HepG2 (cell line): ENCODE measurements around the gene EEPD1. TPM values are rescaled to one million over a fixed set of nuclear protein-coding genes. Genes with fewer than 3 reads are reported as not detected.

Source experiments
- ADNP ChIP-seq: sonication (generic); formaldehyde crosslinking; IDR thresholded peaks from 2 replicates; pipeline ENCODE4 v1.4.0; 2020; ENCODE audit warnings: missing genetic modification reagents
- CBX5 ChIP-seq: sonication (generic); formaldehyde crosslinking; IDR thresholded peaks from 2 replicates; pipeline ENCODE4 v1.4.0; 2020; ENCODE audit warnings: missing genetic modification reagents, borderline replicate concordance
- GTF3A ChIP-seq: sonication (generic); formaldehyde crosslinking; conservative IDR thresholded peaks from 2 replicates; pipeline ENCODE4 v1.4.0; 2020; ENCODE audit warnings: mild to moderate bottlenecking, missing genetic modification reagents
- HOXD1 ChIP-seq: sonication (generic); formaldehyde crosslinking; IDR thresholded peaks from 2 replicates; pipeline ENCODE4 v1.5.0; 2020; ENCODE audit warnings: missing genetic modification reagents
- JDP2 ChIP-seq: sonication (generic); formaldehyde crosslinking; IDR thresholded peaks from 2 replicates; pipeline ENCODE4 v1.8.1; 2022; ENCODE audit warnings: missing genetic modification reagents, borderline replicate concordance
- KAT8 ChIP-seq: IDR thresholded peaks from 2 replicates; pipeline ENCODE4 v1.6.1; 2016; ENCODE audit warnings: missing genetic modification reagents, missing compliant biosample characterization
- KDM2A ChIP-seq: sonication (generic); formaldehyde crosslinking; IDR thresholded peaks from 2 replicates; pipeline ENCODE4 v1.4.0; 2020; ENCODE audit warnings: low read depth, missing genetic modification reagents, borderline replicate concordance
- MATR3 ChIP-seq: sonication (generic); formaldehyde crosslinking; IDR thresholded peaks from 2 replicates; pipeline ENCODE4 v1.4.0; 2020; ENCODE audit warnings: missing genetic modification reagents
- PHF8 ChIP-seq: sonication (generic); formaldehyde crosslinking; IDR thresholded peaks from 2 replicates; pipeline ENCODE4 v1.5.0; 2020; ENCODE audit warnings: missing genetic modification reagents
- SAP130 ChIP-seq: IDR thresholded peaks from 2 replicates; pipeline ENCODE4 v1.6.1; 2016; ENCODE audit warnings: low read depth
- TRIM24 ChIP-seq: sonication (generic); formaldehyde crosslinking; IDR thresholded peaks from 2 replicates; pipeline ENCODE4 v1.8.0; 2022; ENCODE audit warnings: mild to moderate bottlenecking, missing genetic modification reagents
- TSC22D2 ChIP-seq: sonication (generic); formaldehyde crosslinking; IDR thresholded peaks from 2 replicates; pipeline ENCODE4 v1.5.1; 2020; ENCODE audit warnings: missing genetic modification reagents, mild to moderate bottlenecking, borderline replicate concordance
- ZKSCAN5 ChIP-seq: sonication (generic); formaldehyde crosslinking; IDR thresholded peaks from 2 replicates; pipeline ENCODE4 v1.5.1; 2020; ENCODE audit warnings: mild to moderate bottlenecking, missing genetic modification reagents
- ZMYM3 ChIP-seq: sonication (generic); formaldehyde crosslinking; IDR thresholded peaks from 2 replicates; pipeline ENCODE4 v1.5.1; 2020; ENCODE audit warnings: mild to moderate bottlenecking, missing genetic modification reagents
- ZNF124 ChIP-seq: sonication (generic); formaldehyde crosslinking; IDR thresholded peaks from 2 replicates; pipeline ENCODE4 v1.4.0; 2020; ENCODE audit warnings: missing genetic modification reagents
- ZNF33A ChIP-seq: sonication (generic); formaldehyde crosslinking; IDR thresholded peaks from 2 replicates; pipeline ENCODE4 v1.5.1; 2020; ENCODE audit warnings: missing genetic modification reagents, mild to moderate bottlenecking, moderate library complexity, borderline replicate concordance
- ZNF512 ChIP-seq: sonication (generic); formaldehyde crosslinking; IDR thresholded peaks from 2 replicates; pipeline ENCODE4 v1.4.0; 2020; ENCODE audit warnings: mild to moderate bottlenecking, missing genetic modification reagents
- ZNF614 ChIP-seq: IDR thresholded peaks from 2 replicates; pipeline ENCODE4 v1.6.1; 2018; ENCODE audit warnings: missing biosample characterization, missing genetic modification reagents, inconsistent platforms, borderline replicate concordance
- ZNF615 ChIP-seq: sonication (generic); formaldehyde crosslinking; IDR thresholded peaks from 2 replicates; pipeline ENCODE4 v1.5.0; 2020; ENCODE audit warnings: mild to moderate bottlenecking, missing genetic modification reagents, borderline replicate concordance
- ZNF781 ChIP-seq: sonication (generic); formaldehyde crosslinking; IDR thresholded peaks from 2 replicates; pipeline ENCODE4 v1.5.1; 2020; ENCODE audit warnings: borderline replicate concordance, mild to moderate bottlenecking, missing genetic modification reagents; ENCODE audit errors: not compliant biosample characterization
- polyA plus RNA-seq, 8 experiments: library from polyadenylated mRNA; depleted of rRNA in 3 of 8; stranded (reverse) in 7 of 8; unstranded in 1 of 8; fragments of >200 nt; fragmentation: Illumina TruSeq in 4 of 8; extraction: Trizol in 4 of 8; gene quantifications; 2 replicates each; pipeline versions ENCODE4 v1.2.1 to v1.2.3, GENCODE V29; 2011 to 2016; ENCODE audit warnings: low read depth in 4 of 8, missing spikeins in 1 of 8, mixed read lengths in 1 of 8; ENCODE audit not compliant: insufficient read depth in 1 of 8
- total RNA-seq, 5 experiments: library from RNA; depleted of rRNA; stranded (reverse); fragments of >200 nt; fragmentation: Illumina TruSeq; extraction: Trizol; gene quantifications; 2 replicates each; pipeline ENCODE4 v1.2.3, GENCODE V29; 2016; ENCODE audit warnings: low read depth in 1 of 5
- TF ChIP-seq, protein P1 (sequence below): sonication (generic); formaldehyde crosslinking; IDR thresholded peaks from 2 replicates; pipeline ENCODE4 v1.4.0; 2020; ENCODE audit warnings: mild to moderate bottlenecking, missing genetic modification reagents, borderline replicate concordance

The EEPD1 gene
- total and polyA plus RNA-seq, 2 of the 13 experiments (the other 11 are each of a cell fraction or from before 2014, with no cell fraction given): 10.1 to 16.4 TPM

- TF ChIP-seq KDM2A (CRISPR knock-in tag): 0 out of 2 replicates have a peak, but pooled peaks have one; percentile 25
- TF ChIP-seq TSC22D2: no peak
- TF ChIP-seq ADNP (CRISPR knock-in tag): no peak
- no peak for TF ChIP-seq JDP2
- no peak for TF ChIP-seq MATR3 (CRISPR knock-in tag)
- no peak for TF ChIP-seq ZNF615
- no peak for TF ChIP-seq ZNF614
- TF ChIP-seq, protein P1, sequence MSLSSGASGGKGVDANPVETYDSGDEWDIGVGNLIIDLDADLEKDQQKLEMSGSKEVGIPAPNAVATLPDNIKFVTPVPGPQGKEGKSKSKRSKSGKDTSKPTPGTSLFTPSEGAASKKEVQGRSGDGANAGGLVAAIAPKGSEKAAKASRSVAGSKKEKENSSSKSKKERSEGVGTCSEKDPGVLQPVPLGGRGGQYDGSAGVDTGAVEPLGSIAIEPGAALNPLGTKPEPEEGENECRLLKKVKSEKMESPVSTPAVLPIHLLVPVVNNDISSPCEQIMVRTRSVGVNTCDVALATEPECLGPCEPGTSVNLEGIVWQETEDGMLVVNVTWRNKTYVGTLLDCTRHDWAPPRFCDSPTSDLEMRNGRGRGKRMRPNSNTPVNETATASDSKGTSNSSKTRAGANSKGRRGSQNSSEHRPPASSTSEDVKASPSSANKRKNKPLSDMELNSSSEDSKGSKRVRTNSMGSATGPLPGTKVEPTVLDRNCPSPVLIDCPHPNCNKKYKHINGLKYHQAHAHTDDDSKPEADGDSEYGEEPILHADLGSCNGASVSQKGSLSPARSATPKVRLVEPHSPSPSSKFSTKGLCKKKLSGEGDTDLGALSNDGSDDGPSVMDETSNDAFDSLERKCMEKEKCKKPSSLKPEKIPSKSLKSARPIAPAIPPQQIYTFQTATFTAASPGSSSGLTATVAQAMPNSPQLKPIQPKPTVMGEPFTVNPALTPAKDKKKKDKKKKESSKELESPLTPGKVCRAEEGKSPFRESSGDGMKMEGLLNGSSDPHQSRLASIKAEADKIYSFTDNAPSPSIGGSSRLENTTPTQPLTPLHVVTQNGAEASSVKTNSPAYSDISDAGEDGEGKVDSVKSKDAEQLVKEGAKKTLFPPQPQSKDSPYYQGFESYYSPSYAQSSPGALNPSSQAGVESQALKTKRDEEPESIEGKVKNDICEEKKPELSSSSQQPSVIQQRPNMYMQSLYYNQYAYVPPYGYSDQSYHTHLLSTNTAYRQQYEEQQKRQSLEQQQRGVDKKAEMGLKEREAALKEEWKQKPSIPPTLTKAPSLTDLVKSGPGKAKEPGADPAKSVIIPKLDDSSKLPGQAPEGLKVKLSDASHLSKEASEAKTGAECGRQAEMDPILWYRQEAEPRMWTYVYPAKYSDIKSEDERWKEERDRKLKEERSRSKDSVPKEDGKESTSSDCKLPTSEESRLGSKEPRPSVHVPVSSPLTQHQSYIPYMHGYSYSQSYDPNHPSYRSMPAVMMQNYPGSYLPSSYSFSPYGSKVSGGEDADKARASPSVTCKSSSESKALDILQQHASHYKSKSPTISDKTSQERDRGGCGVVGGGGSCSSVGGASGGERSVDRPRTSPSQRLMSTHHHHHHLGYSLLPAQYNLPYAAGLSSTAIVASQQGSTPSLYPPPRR (CRISPR knock-in tag): no peak
- peak; percentile 22; the same call in 1 of the 2 replicates for TF ChIP-seq SAP130 (CRISPR knock-in tag)
- TF ChIP-seq ZKSCAN5 (CRISPR knock-in tag): no peak
- no peak for TF ChIP-seq GTF3A (CRISPR knock-in tag)
- no peak for TF ChIP-seq ZNF33A (CRISPR knock-in tag)
- TF ChIP-seq HOXD1 (CRISPR knock-in tag): no peak
- no peak for TF ChIP-seq CBX5 (CRISPR knock-in tag)
- TF ChIP-seq KAT8: peak; percentile 35; the same call in 1 of the 2 replicates
- no peak for TF ChIP-seq ZNF124 (CRISPR knock-in tag)
- 0 out of 2 replicates have a peak, but pooled peaks have one; percentile 37 for TF ChIP-seq PHF8 (CRISPR knock-in tag)
- no peak for TF ChIP-seq TRIM24 (CRISPR knock-in tag)
- TF ChIP-seq ZMYM3 (CRISPR knock-in tag): peak; percentile 57; the same call in 1 of the 2 replicates
- TF ChIP-seq ZNF781: no peak
- no peak for TF ChIP-seq ZNF512
These were observed 159.2 kb downstream of the EEPD1 start (continued) for GRCh38 chr7:36312064-36312914.
